H1 (cell line): ENCODE measurements around the gene COL5A2. TPM values are rescaled to one million over a fixed set of nuclear protein-coding genes. Genes with fewer than 3 reads are reported as not detected.

Experiments used
- CTCF ChIA-PET: fragments of 300-600 bp; sonication (Branson Sonifier 250); formaldehyde crosslinking; loops from one replicate; lab custom pipeline; 2021; ENCODE audit not compliant: partially characterized antibody; lab: Charles Lee
- POLR2A ChIA-PET: fragments of 300-600 bp; sonication (Branson Sonifier 250); formaldehyde crosslinking; loops from one replicate; lab custom pipeline; 2021; ENCODE audit warnings: inconsistent platforms; ENCODE audit not compliant: partially characterized antibody; lab: Charles Lee
- DNase-seq, 2 experiments: peaks; one replicate each; pipeline versions ENCODE4 v3.0.0 to v3.0.0-alpha.2; 2010 to 2022; ENCODE audit warnings: low spot score in 2 of 2, low read depth in 1 of 2, mixed read lengths in 1 of 2
- FAIRE-seq: peaks from 2 replicates; lab custom pipeline; 2011; peaks lifted over from hg19 to GRCh38; lab: Jason Lieb, UNC
- H2AFZ ChIP-seq: 2 replicates; pipeline ENCODE4 v1.8.1; 2012; ENCODE audit warnings: low read length, inconsistent platforms
- H2AK5ac ChIP-seq: 2 replicates; pipeline ENCODE4 v1.6.1; 2013; ENCODE audit warnings: low read depth, low read length
- H2BK120ac ChIP-seq: replicated peaks from 2 replicates; pipeline ENCODE3; 2013; ENCODE audit warnings: low read depth, low read length, inconsistent platforms
- H2BK12ac ChIP-seq: 2 replicates; pipeline ENCODE4 v1.6.1; 2013; ENCODE audit warnings: low read depth, low read length
- H2BK15ac ChIP-seq: 2 replicates; pipeline ENCODE4 v1.6.1; 2013; ENCODE audit warnings: low read length
- H2BK20ac ChIP-seq: 2 replicates; pipeline ENCODE4 v1.6.1; 2013; ENCODE audit warnings: low read length
- H2BK5ac ChIP-seq: 2 replicates; pipeline ENCODE4 v1.6.1; 2013; ENCODE audit warnings: low read depth, low read length
- H3K14ac ChIP-seq: 2 replicates; pipeline ENCODE4 v1.6.1; 2013; ENCODE audit warnings: inconsistent platforms; ENCODE audit not compliant: insufficient read length
- H3K18ac ChIP-seq: 2 replicates; pipeline ENCODE4 v1.6.1; 2013; ENCODE audit warnings: low read length; ENCODE audit errors: extremely low read depth
- H3K23ac ChIP-seq: 2 replicates; pipeline ENCODE4 v1.6.1; 2013; ENCODE audit warnings: inconsistent platforms; ENCODE audit not compliant: insufficient read length
- H3K23me2 ChIP-seq: 2 replicates; pipeline ENCODE4 v1.6.1; 2013; ENCODE audit warnings: low read depth, low read length
- H3K27ac ChIP-seq: 2 replicates; pipeline ENCODE4 v1.6.1; 2011; ENCODE audit warnings: low read depth, low read length, inconsistent platforms
- H3K27me3 ChIP-seq, 4 experiments: replicated peaks in 1 of 4; 1 replicate in 1 of 4; 2 replicates in 3 of 4; pipeline versions ENCODE4 v1.6.1 to v1.8.1; 2011 to 2013; ENCODE audit warnings: low read length in 3 of 4, mild to moderate bottlenecking in 3 of 4, inconsistent platforms in 2 of 4, mixed read lengths in 2 of 4, moderate library complexity in 1 of 4; ENCODE audit not compliant: control insufficient read depth in 3 of 4, insufficient read depth in 3 of 4; ENCODE audit errors: extremely low read depth in 1 of 4
- H3K36me3 ChIP-seq, 4 experiments: 2 replicates each; pipeline versions ENCODE4 v1.6.1 to v1.8.1; 2011 to 2013; ENCODE audit warnings: mild to moderate bottlenecking in 4 of 4, low read length in 3 of 4, moderate library complexity in 2 of 4, control low read depth in 1 of 4, inconsistent platforms in 1 of 4; ENCODE audit not compliant: insufficient read depth in 4 of 4, control insufficient read depth in 2 of 4
- H3K4ac ChIP-seq: replicated peaks from 2 replicates; pipeline ENCODE3; 2013; ENCODE audit warnings: low read length, low read depth, mixed read lengths, inconsistent platforms; ENCODE audit not compliant: insufficient read length
- H3K4me1 ChIP-seq, 4 experiments: replicated peaks in 1 of 4; 1 replicate in 1 of 4; 2 replicates in 3 of 4; pipeline versions ENCODE4 v1.6.1 to v1.8.1; 2011 to 2013; ENCODE audit warnings: low read length in 3 of 4, inconsistent platforms in 2 of 4, mixed read lengths in 1 of 4; ENCODE audit not compliant: insufficient read depth in 4 of 4, control insufficient read depth in 3 of 4
- H3K4me2 ChIP-seq, 2 experiments: 2 replicates each; pipeline versions ENCODE4 v1.6.1 to v1.8.1; 2011 to 2013; ENCODE audit warnings: low read depth in 2 of 2, low read length in 2 of 2, control low read depth in 1 of 2, inconsistent platforms in 1 of 2, mild to moderate bottlenecking in 1 of 2; ENCODE audit not compliant: insufficient read depth in 1 of 2
- H3K4me3 ChIP-seq, 4 experiments: fragments of 200-600, 300-600 bp in 1 of 4; sonication (generic), shearing (Covaris generic), sonication (Bioruptor Twin) in 1 of 4; 2 replicates each; pipeline versions ENCODE4 v1.5.1 to v1.8.1; 2011 to 2016; ENCODE audit warnings: low read length in 4 of 4, low read depth in 3 of 4, control low read depth in 2 of 4, inconsistent platforms in 2 of 4, mild to moderate bottlenecking in 2 of 4, mixed read lengths in 1 of 4, moderate library complexity in 1 of 4; ENCODE audit not compliant: insufficient read depth in 2 of 4; ENCODE audit errors: extremely low read depth in 1 of 4
- H3K56ac ChIP-seq: replicated peaks from 2 replicates; pipeline ENCODE3; 2013; ENCODE audit warnings: low read depth, mild to moderate bottlenecking, mixed read lengths, low read length, inconsistent platforms; ENCODE audit not compliant: insufficient read length
- H3K79me1 ChIP-seq: 2 replicates; pipeline ENCODE4 v1.6.1; 2013; ENCODE audit warnings: low read depth, low read length, control low read depth
- H3K79me2 ChIP-seq, 2 experiments: 2 replicates each; pipeline versions ENCODE4 v1.6.1 to v1.8.1; 2012 to 2013; ENCODE audit warnings: low read length in 2 of 2, mild to moderate bottlenecking in 2 of 2, inconsistent platforms in 1 of 2; ENCODE audit not compliant: insufficient read depth in 2 of 2, control insufficient read depth in 1 of 2
- H3K9ac ChIP-seq, 4 experiments: replicated peaks in 1 of 4; 1 replicate in 1 of 4; 2 replicates in 3 of 4; pipeline versions ENCODE4 v1.6.1 to v1.8.1; 2011 to 2013; ENCODE audit warnings: low read depth in 3 of 4, low read length in 3 of 4, control low read depth in 2 of 4, mild to moderate bottlenecking in 2 of 4, moderate library complexity in 2 of 4, inconsistent platforms in 1 of 4; ENCODE audit errors: extremely low read depth in 1 of 4
- H3K9me3 ChIP-seq, 2 experiments: 2 replicates each; pipeline versions ENCODE4 v1.6.1 to v1.8.1; 2012 to 2013; ENCODE audit warnings: mild to moderate bottlenecking in 2 of 2, moderate library complexity in 2 of 2, control low read depth in 1 of 2, inconsistent platforms in 1 of 2, low read depth in 1 of 2, low read length in 1 of 2, mixed read lengths in 1 of 2; ENCODE audit not compliant: insufficient read depth in 2 of 2
- H4K20me1 ChIP-seq, 2 experiments: replicated peaks in 1 of 2; 2 replicates each; pipeline versions ENCODE3 to v1.8.1; 2011 to 2013; ENCODE audit warnings: inconsistent platforms in 2 of 2, low read length in 2 of 2, mild to moderate bottlenecking in 1 of 2; ENCODE audit not compliant: insufficient read depth in 2 of 2, control insufficient read depth in 1 of 2
- H4K5ac ChIP-seq: 2 replicates; pipeline ENCODE4 v1.6.1; 2013; ENCODE audit warnings: low read length, low read depth, mixed read lengths, inconsistent platforms; ENCODE audit not compliant: insufficient read length
- H4K8ac ChIP-seq: 2 replicates; pipeline ENCODE4 v1.8.0; 2013; ENCODE audit warnings: mild to moderate bottlenecking, moderate library complexity, low read length, inconsistent platforms; ENCODE audit not compliant: insufficient read depth; ENCODE audit errors: extremely low read depth
- H4K91ac ChIP-seq: replicated peaks from 2 replicates; pipeline ENCODE3; 2013; ENCODE audit warnings: low read length, mixed read lengths, inconsistent platforms; ENCODE audit not compliant: insufficient read length
- CBX5 ChIP-seq: fragments of 300-800, 300-1000 bp; sonication (generic); IDR thresholded peaks from 2 replicates; pipeline ENCODE4 v1.7.1; 2016; ENCODE audit warnings: antibody characterized with exemption, low read length, low read depth
- CTBP2 ChIP-seq: IDR thresholded peaks from 2 replicates; pipeline ENCODE4 v1.7.0; 2011; ENCODE audit warnings: borderline replicate concordance, mild to moderate bottlenecking, moderate library complexity, mixed read lengths, low read length; ENCODE audit not compliant: insufficient read depth, insufficient read length
- JUND ChIP-seq: IDR thresholded peaks from 2 replicates; pipeline ENCODE4 v1.6.1; 2011; ENCODE audit warnings: mild to moderate bottlenecking, improper control_type of control experiment, low read length
- MAFK ChIP-seq: IDR thresholded peaks from 2 replicates; pipeline ENCODE4 v1.6.1; 2012; ENCODE audit warnings: low read depth, mild to moderate bottlenecking, improper control_type of control experiment, low read length
- NRF1 ChIP-seq: IDR thresholded peaks from 2 replicates; pipeline ENCODE4 v1.6.1; 2011; ENCODE audit warnings: mild to moderate bottlenecking, low read depth, low read length, improper control_type of control experiment
- PHF8 ChIP-seq: fragments of 200-600 bp; sonication (generic); conservative IDR thresholded peaks from 2 replicates; pipeline ENCODE4 v1.7.1; 2012; ENCODE audit warnings: low read depth, mild to moderate bottlenecking, inconsistent platforms, low read length, moderate library complexity
- RAD21 ChIP-seq, 2 experiments: IDR thresholded peaks in 1 of 2; conservative IDR thresholded peaks in 1 of 2; 2 replicates each; pipeline ENCODE4 v1.6.1; 2011; ENCODE audit warnings: low read depth in 2 of 2, low read length in 2 of 2, improper control_type of control experiment in 1 of 2, inconsistent platforms in 1 of 2, mild to moderate bottlenecking in 1 of 2, moderate library complexity in 1 of 2
- SAP30 ChIP-seq: fragments of 300-600 bp; sonication (generic); IDR thresholded peaks from 2 replicates; pipeline ENCODE4 v1.7.1; 2012; ENCODE audit warnings: low read length, moderate library complexity, mild to moderate bottlenecking, inconsistent platforms; ENCODE audit not compliant: insufficient read depth, insufficient replicate concordance
- SP4 ChIP-seq: IDR thresholded peaks from 2 replicates; pipeline ENCODE4 v1.6.1; 2012; ENCODE audit warnings: low read length, inconsistent platforms
- SRF ChIP-seq: IDR thresholded peaks from 2 replicates; pipeline ENCODE4 v1.6.1; 2011; ENCODE audit warnings: mild to moderate bottlenecking, low read depth, low read length, moderate library complexity
- SUZ12 ChIP-seq: fragments of 200-600 bp; sonication (generic); IDR thresholded peaks from 2 replicates; pipeline ENCODE4 v1.6.1; 2012; ENCODE audit warnings: mild to moderate bottlenecking, inconsistent platforms, low read length, moderate library complexity, mixed read lengths
- TAF1 ChIP-seq: IDR thresholded peaks from 2 replicates; pipeline ENCODE4 v1.6.1; 2011; ENCODE audit warnings: mild to moderate bottlenecking, low read depth, low read length
- TAF7 ChIP-seq: optimal IDR thresholded peaks from 2 replicates; pipeline ENCODE3; 2011; ENCODE audit warnings: low read depth, mild to moderate bottlenecking, inconsistent platforms, low read length, moderate library complexity, borderline replicate concordance
- TCF12 ChIP-seq: IDR thresholded peaks from 2 replicates; pipeline ENCODE4 v1.6.1; 2011; ENCODE audit warnings: low read depth, mild to moderate bottlenecking, low read length
- YY1 ChIP-seq: IDR thresholded peaks from 2 replicates; pipeline ENCODE4 v1.6.1; 2011; ENCODE audit warnings: low read depth, mild to moderate bottlenecking, low read length
- WGBS, 2 experiments: shearing (Covaris generic) in 1 of 2; methylation state at CpG; one replicate each; pipeline versions ENCODE4 v1.1.6 to v1.1.7; 2013 to 2015; ENCODE audit warnings: low lambda C conversion rate in 2 of 2, mixed read lengths in 2 of 2, inconsistent platforms in 1 of 2, low coverage in 1 of 2, missing lambda C conversion rate in 1 of 2; ENCODE audit not compliant: insufficient replicate concordance in 2 of 2, insufficient coverage in 1 of 2, insufficient read length in 1 of 2; ENCODE audit errors: extremely low coverage in 1 of 2, missing lambda C conversion rate in 1 of 2; 5-methylcytosine and 5-hydroxymethylcytosine counted together
- polyA plus RNA-seq, 7 experiments: library from polyadenylated mRNA; depleted of rRNA in 3 of 7; stranded (reverse) in 5 of 7; unstranded in 2 of 7; fragments of >200 nt in 5 of 7; fragments of 200-250 nt in 2 of 7; gene quantifications; 1 replicate in 5 of 7; 2 replicates in 1 of 7; 4 replicates in 1 of 7; pipeline versions ENCODE4 v1.2.1 to v1.2.3, GENCODE V29; 2011 to 2013; ENCODE audit warnings: missing spikeins in 2 of 7, mixed read lengths in 2 of 7
- total RNA-seq: library from RNA; stranded (reverse); fragmentation: NEBNext Ultra II Directional; extraction: Animal tissue kit (Norgen Biotek cat#: 25700); gene quantifications from 2 replicates; pipeline ENCODE4 v1.2.1, GENCODE V29; 2021

The COL5A2 gene
- total and polyA plus RNA-seq, 2 of the 8 experiments (the other 6 are each of a cell fraction or from before 2014, with no cell fraction given), result 4.7 to 24.2 TPM

GRCh38 chr2:189225032-189225431 is 45.5 kb upstream of the COL5A2 start:
- H2BK20ac ChIP-seq, result no peak overlapping the region
- peaks cover 0 to 3% (median 0%) of the 10 kb centered on the region in 4 experiments; a peak in 1 of 7 replicates for H3K4me1 ChIP-seq
- H4K8ac ChIP-seq, result no peak overlapping the region
- no peak overlapping the region for H3K4me3 ChIP-seq
- no peak overlapping the region for H4K5ac ChIP-seq
- no peak overlapping the region for H3K4me2 ChIP-seq
- WGBS, 2 experiments, result 87% methylated on average over 2 of the region's 2 CpGs; no CpG with 5 or more reads in 1 of the 2 experiments
- POLR2A ChIA-PET, result no interaction called here
- H3K27me3 ChIP-seq, result no peaks in the 10 kb centered on the region
- H3K23ac ChIP-seq, result no peak overlapping the region
- no peaks in the 10 kb centered on the region for H3K36me3 ChIP-seq
- no peak overlapping the region for H3K14ac ChIP-seq
- H3K79me2 ChIP-seq, result no peaks in the 10 kb centered on the region
- DNase-seq (no peak), FAIRE-seq (no peak)
- H4K20me1 ChIP-seq, result no peaks in the 10 kb centered on the region
- H2BK15ac ChIP-seq, result no peak overlapping the region
- CTCF ChIA-PET, result interaction anchor here (1.1 kb wide), 1 partner anchor 82 kb away, joined by 3 read pairs; no protein-coding TSS in a partner anchor
- H2BK12ac ChIP-seq, result no peak overlapping the region
- no peak overlapping the region for H3K27ac ChIP-seq
- H2BK5ac ChIP-seq, result no peak overlapping the region
- H3K23me2 ChIP-seq, result no peaks in the 10 kb centered on the region
- H4K91ac ChIP-seq, result no peak overlapping the region
- H3K4ac ChIP-seq, result no peak overlapping the region
- no peak overlapping the region for H2AK5ac ChIP-seq
- H3K56ac ChIP-seq, result no peak overlapping the region
- H2AFZ ChIP-seq, result no peak overlapping the region
- H3K9ac ChIP-seq, result no peak overlapping the region
- H3K79me1 ChIP-seq, result no peaks in the 10 kb centered on the region
- no peaks in the 10 kb centered on the region for H3K9me3 ChIP-seq
- H3K18ac ChIP-seq, result no peak overlapping the region
- no peak overlapping the region for H2BK120ac ChIP-seq
- TF ChIP-seq YY1 (no peak), JUND (no peak), MAFK (no peak), TAF7 (no peak), RAD21 (IDR thresholded peaks at IDR 0.05 in 1 of 2, conservative IDR thresholded peaks at IDR 0.05 in 1 of 2; ENCODE audit: low read depth in 2 of 2, low read length in 2 of 2) (no peak), PHF8 (no peak), SUZ12 (no peak), TAF1 (no peak), SP4 (no peak), TCF12 (no peak), SAP30 (no peak), CBX5 (no peak), SRF (no peak), CTBP2 (no peak), NRF1 (no peak)
